HG02981 (cell line): ENCODE data around the gene DOCK1.
"Not testable (repeated sequence)": the region's sequence is repeated elsewhere in the genome, so short reads cannot be mapped to it uniquely, and the experiment has no call there.

ENCODE experiments used
- ATAC-seq: cut with Tn5 transposase; IDR thresholded peaks from one replicate; pipeline ENCODE4 v1.9.1; 2021; ENCODE audit warnings: mild to moderate bottlenecking, moderate library complexity; ENCODE audit not compliant: unreplicated experiment

DOCK1 gene

GRCh38 chr10:127298381-127298780 lies 393.2 kb downstream of the DOCK1 start:
- ATAC-seq, result no peak

DNA sequence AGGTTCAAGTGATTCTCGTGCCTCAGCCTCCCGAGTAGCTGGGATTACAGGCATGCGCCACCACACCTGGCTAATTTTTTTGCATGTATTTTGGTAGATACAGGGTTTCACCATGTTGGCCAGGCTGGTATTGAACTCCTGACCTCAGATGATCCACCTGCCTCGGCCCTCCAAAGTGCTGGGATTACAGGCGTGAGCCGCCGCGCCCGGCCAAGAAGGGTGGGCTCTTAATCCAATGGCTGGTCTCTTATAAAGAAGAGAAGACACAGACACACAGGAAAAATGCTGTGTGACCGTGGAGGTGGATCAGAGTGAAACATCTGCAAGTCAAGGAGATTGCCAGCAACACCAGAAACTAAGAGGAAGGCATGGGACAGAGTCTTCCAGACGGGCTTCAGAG lies 394.0 kb downstream of the DOCK1 start:
- ATAC-seq, result not testable (repeated sequence)

DNA sequence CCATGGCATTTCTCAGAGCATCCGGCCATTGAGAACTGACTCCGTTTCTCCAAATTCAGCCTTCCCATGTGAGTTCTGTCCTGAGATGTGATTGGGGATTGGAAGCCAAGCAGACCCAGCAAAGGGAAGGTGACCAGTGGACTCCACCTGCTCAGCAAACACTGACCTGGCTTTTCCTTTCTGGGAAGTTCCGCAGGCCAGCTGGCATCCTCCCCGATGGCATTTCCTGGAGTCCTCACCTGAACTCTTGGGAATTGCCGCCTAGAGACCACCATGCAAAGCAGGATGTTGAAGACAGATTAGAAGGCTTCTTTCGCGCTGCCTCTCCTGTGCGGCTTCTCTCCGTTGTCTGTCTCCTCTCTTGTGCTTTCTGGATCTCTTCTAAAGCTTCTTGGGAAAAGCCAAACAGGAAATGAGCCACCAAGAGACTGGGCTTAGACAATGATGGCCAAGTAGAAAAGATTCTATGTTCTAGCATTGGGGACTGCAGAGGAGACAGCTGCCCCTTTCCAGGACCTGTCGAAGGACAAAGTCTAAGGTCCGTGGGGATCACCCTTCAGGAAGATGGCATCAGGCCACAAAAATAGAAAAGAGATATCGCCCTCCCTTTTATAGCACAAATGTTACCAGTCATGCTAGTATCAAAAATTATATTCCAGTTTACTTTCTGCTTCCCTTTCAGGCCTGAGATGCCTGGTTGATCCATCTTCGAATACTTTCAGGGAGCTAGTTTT lies 394.9 kb downstream of the DOCK1 start:
- ATAC-seq, result no peak

GRCh38 chr10:127300868-127301321 lies 395.7 kb downstream of the DOCK1 start:
- ATAC-seq, result no peak

- ATAC-seq, result no peak
These were observed 397.1 kb downstream of the DOCK1 start for GRCh38 chr10:127302343-127302742.

GRCh38 chr10:127303105-127303504 lies 397.9 kb downstream of the DOCK1 start:
- no peak for ATAC-seq

DNA sequence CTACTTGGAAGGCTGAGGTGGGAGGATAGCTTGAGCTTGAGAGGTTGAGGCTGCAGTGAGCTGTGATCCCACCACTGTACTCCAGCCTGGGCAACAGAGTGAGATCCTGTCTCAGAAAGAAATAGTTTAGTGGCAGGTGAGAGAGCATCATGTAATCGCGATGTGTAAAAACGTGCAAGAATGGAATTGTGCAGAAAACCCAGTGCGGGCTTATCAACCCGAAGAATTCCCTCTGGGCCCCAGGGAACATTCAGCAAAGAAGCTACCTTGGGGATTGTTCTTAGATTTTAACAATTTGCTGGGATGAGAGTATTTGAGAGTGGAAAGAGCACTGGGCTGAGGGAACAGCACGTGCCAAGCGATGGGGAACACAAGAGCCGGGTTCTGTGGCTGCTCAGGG lies 398.5 kb downstream of the DOCK1 start:
- ATAC-seq, result no peak

- no peak for ATAC-seq
These were observed 401.3 kb downstream of the DOCK1 start for GRCh38 chr10:127306479-127306878.

DNA sequence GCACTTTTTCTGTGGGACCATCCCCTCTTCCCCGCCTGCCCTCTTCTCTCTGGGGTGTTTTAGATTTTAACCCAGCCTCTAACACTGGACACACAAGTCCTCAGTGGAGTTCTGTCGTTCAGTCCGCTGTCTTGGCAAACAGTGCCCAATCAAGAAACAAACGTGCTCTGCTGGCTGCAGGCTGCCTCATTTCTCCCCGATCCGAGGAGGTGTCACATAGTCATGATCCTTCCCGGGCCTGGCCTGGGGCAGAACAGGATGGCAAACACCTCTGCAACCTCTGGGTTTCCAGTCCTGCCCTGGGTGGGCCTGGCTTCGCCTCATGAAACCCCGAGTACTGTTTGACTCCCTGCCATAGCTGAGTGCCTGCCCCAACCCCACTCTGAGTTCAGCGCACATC lies 402.1 kb downstream of the DOCK1 start:
- no peak for ATAC-seq

- ATAC-seq, result no peak
These were observed 402.8 kb downstream of the DOCK1 start for GRCh38 chr10:127308031-127308430.

GRCh38 chr10:127309619-127310018 lies 404.4 kb downstream of the DOCK1 start:
- not testable (repeated sequence) for ATAC-seq

DNA sequence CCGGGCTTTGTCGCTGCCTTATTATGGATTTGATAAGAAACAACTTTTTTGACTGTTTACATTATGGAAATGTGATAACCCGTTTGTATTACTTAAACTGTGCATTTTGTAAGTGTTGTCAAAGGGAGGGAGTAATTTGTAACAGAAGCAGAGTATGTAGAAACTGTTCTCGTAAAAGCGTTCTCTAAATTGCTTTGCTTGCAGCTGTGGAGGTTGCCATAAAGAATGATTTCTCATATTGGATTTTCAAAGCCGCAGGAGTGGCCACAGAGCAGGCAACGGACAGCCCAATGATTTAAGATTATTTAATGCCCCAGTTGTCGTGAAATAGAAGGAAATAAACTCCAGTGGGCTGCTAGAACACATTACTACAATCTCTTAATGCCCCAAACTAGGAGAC lies 405.2 kb downstream of the DOCK1 start:
- no peak for ATAC-seq

DNA sequence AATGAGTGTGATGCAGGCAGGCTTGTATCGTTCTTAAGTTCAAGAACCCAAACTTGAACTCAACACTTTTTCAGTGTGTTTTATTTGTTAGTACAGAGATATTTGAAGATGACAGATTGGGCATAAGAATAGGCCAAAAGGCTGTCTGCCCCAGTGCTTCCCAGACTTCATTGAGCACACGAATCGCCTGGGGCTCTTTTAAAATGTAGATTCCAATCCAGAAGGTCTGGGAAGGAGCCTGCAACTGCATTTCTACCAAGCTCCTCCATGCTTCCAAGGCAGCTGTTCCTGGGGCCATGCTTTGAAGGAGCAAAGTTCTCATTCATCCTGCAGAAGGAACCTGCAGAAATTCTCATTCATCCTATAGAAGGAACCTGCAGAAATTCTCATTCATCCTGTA lies 405.7 kb downstream of the DOCK1 start:
- ATAC-seq, result no peak

GRCh38 chr10:127313996-127314700 lies 408.9 kb downstream of the DOCK1 start:
- no peak for ATAC-seq

DNA sequence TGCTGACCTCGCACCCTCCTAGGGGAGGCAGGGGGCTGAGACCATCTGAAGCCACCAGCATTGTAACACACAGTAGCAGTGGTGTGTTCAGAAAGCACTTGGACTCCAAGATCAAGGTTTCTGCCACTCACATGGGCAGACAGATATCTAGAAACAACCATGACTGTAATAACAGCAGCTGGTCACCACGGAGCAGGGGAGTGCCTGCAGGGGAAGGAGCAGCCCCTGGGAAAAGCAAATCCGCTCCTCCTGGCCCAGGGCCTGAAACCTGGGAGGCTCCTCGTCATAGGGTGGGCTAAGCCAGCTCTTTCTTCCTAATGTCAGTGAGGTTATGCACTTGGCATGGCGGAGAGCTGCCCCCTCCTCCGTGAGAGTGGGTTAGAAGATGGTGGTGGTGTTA lies 409.6 kb downstream of the DOCK1 start:
- no peak for ATAC-seq

GRCh38 chr10:127315888-127316287 lies 410.7 kb downstream of the DOCK1 start:
- no peak for ATAC-seq

DNA sequence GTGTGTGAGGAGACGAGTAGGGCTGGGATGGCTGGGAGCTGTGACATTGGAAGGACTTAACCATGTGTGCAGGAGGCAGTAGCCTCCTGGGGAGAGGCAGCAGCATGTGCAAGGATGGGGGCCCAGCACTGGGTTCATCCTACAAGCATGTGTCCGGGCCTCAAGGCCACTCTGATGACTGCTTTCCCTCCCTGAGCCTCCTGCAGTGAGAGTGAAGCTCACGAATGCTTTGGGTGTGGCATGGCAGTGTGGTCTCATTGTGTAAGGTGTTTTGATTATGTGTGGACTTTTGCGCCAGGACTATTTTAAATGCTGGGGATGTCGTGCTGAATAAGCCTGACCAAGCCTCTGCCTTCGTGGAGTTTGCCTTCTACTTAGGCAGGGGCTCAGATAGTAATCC lies 413.2 kb downstream of the DOCK1 start:
- no peak for ATAC-seq

GRCh38 chr10:127319271-127319670 lies 414.0 kb downstream of the DOCK1 start:
- ATAC-seq, result no peak

GRCh38 chr10:127319691-127320090 lies 414.5 kb downstream of the DOCK1 start:
- no peak for ATAC-seq

DNA sequence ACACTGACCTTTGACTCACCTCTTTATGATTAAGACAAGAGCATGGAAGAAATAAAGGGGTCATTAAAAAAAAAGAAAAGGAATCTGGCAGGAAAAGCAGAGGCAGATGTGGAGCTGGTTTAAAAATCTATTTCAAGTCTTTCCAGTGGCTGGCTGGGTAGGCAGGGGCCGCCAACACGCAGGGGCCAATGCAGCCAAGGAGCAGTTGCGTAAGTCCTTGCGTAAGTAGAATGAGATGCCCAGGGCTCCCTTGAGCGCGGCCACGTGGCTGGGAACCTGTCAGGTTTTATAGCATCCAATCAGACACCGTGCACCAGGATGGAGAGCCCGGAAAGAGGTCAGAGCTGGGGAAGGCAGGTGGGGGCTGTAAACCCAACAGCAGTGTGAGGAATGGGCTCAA lies 414.9 kb downstream of the DOCK1 start:
- ATAC-seq, result no peak

DNA sequence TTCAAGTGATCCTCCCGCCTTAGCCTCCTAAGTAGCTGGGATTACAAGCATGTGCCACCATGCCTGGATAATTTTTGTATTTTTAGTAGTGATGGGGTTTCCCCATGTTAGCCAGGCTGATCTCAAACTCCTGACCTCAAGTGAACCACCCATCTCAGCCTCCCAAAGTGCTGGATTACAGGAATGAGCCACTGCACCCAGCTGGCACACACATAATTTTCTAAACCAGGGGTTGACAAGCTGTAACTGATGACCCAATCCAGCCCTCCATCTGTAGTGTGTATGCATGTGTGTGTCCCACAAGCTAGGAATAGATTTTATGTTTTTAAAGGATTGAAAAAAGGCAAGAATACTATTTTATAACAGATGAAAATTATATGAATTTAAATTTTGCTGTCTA lies 417.1 kb downstream of the DOCK1 start:
- ATAC-seq, result no peak

DNA sequence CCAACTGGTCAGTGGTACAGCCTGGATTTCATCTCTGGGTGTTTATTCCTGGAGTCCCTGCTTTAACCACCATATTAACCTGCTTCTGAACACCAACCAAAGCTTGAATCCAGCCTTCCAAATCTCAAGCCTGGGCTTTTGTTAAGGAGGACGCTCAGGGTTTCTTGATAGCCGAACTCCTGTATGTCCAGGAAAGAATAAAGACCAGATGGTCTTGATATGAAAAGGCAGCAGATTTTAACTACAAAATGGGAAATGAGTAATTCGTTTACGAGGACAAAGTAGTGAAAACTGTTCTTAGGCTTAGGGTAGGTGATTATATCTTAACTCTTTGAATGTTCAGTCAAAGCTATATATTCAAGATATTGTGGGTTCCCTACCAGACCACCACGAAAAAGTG lies 420.3 kb downstream of the DOCK1 start:
- ATAC-seq, result no peak
